Activated naive CD8-positive, alpha-beta T cell treated with anti-CD3 and anti-CD28 coated beads for 36 hours (primary cell): Measurements from ENCODE around the gene RCE1. TPM values are rescaled to one million over a fixed set of nuclear protein-coding genes. Genes with fewer than 3 reads are reported as not detected.

ENCODE experiments used
- DNase-seq: peaks from one replicate; pipeline ENCODE4 v3.0.0; 2021
- H3K27ac Mint-ChIP-seq: one replicate; pipeline ENCODE4 v1.8.0; 2022; ENCODE audit warnings: mild to moderate bottlenecking, moderate library complexity, mixed read lengths
- H3K27me3 Mint-ChIP-seq: one replicate; pipeline ENCODE4 v1.8.0; 2022; ENCODE audit warnings: mild to moderate bottlenecking, mixed read lengths
- H3K36me3 Mint-ChIP-seq: one replicate; pipeline ENCODE4 v1.8.0; 2021; ENCODE audit warnings: mild to moderate bottlenecking, mixed read lengths
- H3K4me1 Mint-ChIP-seq: one replicate; pipeline ENCODE4 v1.8.0; 2021; ENCODE audit warnings: mixed read lengths
- H3K4me3 Mint-ChIP-seq: one replicate; pipeline ENCODE4 v1.8.0; 2022; ENCODE audit warnings: mild to moderate bottlenecking, moderate library complexity, mixed read lengths
- H3K9me3 Mint-ChIP-seq: one replicate; pipeline ENCODE4 v1.8.0; 2022; ENCODE audit warnings: mixed read lengths
- total RNA-seq, 2 experiments: library from RNA; stranded (reverse); gene quantifications; one replicate each; pipeline ENCODE4 v1.2.3, GENCODE V29; 2021

Gene RCE1
- total RNA-seq, 2 experiments from 2014 or later = 26.8 to 31.1 TPM

- no peak for DNase-seq
- Mint-ChIP-seq H3K4me1 (peaks cover 9% of the 10 kb centered on the region), H3K36me3 (no peaks in the 10 kb centered on the region), H3K4me3 (no peak overlapping the region), H3K27ac (no peak overlapping the region), H3K27me3 (peaks cover 4% of the 10 kb centered on the region), H3K9me3 (no peaks in the 10 kb centered on the region)
These were observed 38.2 kb downstream of the RCE1 start for GRCh38 chr11:66881451-66881835.

DNA sequence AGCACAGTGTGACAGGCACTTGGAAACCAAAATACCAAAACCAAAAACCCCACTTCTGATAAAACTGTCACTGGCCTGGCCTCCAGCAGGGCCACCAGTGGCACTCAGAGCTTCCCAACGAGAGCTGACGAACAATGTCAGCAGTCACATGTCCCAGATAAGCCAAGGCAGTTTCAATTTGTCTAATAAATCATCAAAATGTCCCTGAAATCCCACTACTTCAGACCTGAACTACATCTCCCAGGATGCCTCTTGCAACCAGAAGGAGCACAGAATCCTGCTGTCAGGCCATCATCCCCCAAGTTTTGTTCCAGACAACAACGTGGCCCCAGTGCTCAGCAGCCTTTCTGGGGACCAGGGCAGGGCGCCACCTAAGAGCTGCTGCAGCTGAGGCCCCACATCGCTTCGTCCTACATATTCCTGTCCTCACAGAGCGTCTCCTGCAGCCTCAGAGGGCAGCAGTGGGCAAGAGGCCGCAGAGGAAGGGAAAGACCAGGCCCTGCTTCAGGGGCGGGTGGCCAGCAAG is 38.7 kb downstream of the RCE1 start:
- peaks cover 9% of the 10 kb centered on the region for H3K4me1 Mint-ChIP-seq

DNA sequence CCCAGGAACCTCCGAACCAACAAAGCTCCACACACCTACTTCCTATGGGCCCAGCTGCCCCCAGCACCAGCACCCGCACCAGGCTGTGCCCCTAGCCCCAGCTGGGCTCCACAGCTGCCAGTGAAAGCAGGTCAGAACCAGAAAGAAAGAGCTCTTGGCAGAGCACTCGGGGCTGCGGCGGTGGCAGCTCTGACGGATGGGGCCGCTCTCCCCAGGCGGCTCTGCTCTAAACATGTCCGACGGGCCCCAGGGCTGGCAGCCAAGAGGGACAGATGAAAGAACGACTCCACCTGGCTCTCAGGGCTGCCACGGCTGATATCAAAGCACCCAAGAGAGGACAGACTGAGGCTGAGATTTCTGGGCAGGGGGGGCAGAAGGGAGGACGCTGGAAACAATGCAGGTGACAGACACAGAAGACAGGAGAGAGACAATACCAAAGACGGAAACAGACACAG is 39.3 kb downstream of the RCE1 start:
- Mint-ChIP-seq H3K27ac (no peak overlapping the region), H3K4me3 (no peak overlapping the region), H3K27me3 (peaks cover 4% of the 10 kb centered on the region), H3K9me3 (no peaks in the 10 kb centered on the region), H3K4me1 (peaks cover 9% of the 10 kb centered on the region), H3K36me3 (no peaks in the 10 kb centered on the region)
- DNase-seq = no peak

More for the DNA sequence above, 38.7 kb downstream of the RCE1 start:
- Mint-ChIP-seq H3K36me3 (no peaks in the 10 kb centered on the region), H3K27ac (peak overlapping the region; percentile 11), H3K27me3 (peaks cover 4% of the 10 kb centered on the region), H3K9me3 (no peaks in the 10 kb centered on the region), H3K4me3 (no peak overlapping the region)
- DNase-seq = no peak

DNA sequence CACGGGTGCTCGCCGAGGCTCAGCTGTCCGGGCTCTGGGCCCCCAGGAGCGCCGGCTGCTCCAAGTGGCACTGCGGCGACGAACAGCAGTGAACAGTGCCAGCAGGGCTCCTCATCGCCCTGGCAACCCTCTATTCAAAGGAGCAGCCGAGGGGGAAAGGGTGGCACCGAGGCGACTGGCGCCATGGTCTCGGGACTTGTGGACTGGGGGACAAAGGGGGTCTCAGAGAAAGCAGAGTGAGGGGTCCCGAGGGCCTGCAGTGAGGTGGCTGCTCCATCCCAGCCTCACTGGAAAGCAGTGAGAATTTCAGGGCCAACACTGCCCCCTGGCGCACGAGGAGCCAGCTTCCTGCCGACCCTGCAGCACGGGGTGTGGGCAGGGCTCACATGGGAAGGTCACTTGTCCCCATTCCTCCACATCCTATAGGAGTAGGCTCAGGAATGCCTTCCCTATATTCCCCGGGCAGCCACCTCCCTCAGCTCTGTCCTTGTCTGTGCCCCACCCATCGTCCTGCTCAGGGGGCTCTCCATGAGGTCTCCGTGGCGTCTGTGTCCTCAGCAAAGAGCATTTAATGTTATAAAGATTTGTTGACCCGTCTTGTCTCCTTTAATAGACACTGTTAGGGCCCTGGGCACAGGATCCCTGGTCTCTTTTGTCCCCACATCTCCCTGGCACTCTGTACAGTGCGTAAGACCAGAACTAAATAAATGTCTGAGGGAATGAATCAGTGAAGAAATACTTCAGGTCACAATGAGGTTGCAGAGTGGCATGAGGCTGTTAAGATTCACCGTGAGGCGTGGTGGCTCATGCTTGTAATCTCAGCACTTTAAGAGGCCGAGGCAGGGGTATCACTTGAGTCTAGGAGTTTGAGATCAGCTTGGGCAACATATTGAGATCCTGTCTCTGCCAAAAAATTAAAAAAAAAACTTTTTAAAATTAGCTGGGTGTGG is 40.0 kb downstream of the RCE1 start:
- no peak overlapping the region for H3K4me3 Mint-ChIP-seq
- H3K9me3 Mint-ChIP-seq = no peaks in the 10 kb centered on the region
- no peaks in the 10 kb centered on the region for H3K36me3 Mint-ChIP-seq
- H3K27ac Mint-ChIP-seq = no peak overlapping the region
- H3K27me3 Mint-ChIP-seq = peaks cover 4% of the 10 kb centered on the region
- DNase-seq = peak; percentile 66
- peaks cover 9% of the 10 kb centered on the region for H3K4me1 Mint-ChIP-seq

DNA sequence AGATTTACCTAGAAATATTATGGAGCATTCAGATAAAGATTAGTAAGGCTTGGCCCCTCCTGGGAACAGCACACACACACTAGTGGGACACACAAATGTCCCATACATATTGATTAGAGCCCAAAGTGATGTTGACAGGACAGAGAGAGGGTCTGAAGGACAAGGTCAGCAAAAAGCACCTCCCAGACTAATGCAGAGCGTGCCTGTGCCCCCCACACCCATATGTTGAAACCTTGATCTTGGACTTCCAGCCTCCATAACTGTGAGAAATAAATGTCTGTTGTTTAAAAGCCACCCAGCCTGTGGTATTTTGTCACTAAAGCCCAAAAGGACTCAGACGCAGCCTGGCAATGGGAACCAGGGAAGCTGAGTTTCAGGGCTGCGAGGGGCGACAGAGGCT is 41.2 kb downstream of the RCE1 start:
- no peaks in the 10 kb centered on the region for H3K36me3 Mint-ChIP-seq
- H3K27ac Mint-ChIP-seq = no peak overlapping the region
- peaks cover 9% of the 10 kb centered on the region for H3K4me1 Mint-ChIP-seq
- H3K27me3 Mint-ChIP-seq = peaks cover 4% of the 10 kb centered on the region
- H3K9me3 Mint-ChIP-seq = no peaks in the 10 kb centered on the region
- no peak for DNase-seq
- no peak overlapping the region for H3K4me3 Mint-ChIP-seq

DNA sequence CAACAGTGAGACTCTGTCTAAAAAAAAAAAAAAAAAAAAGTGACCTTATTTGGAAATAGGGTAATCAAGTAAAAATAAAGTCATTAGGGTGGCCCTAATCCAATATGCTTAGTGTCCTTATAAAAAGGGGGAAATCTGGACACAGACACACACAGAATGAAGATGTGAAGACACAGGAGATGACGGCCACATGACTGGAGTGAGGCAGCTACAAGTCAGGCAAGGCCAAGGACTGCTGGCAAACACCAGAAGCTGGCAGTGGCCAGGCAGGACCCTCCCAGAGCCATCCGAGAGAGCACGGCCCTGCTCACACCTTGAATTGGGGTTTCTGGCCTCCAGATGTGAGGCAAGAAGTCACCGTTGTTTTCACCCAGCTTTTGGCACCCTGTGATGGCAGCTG is 42.2 kb downstream of the RCE1 start:
- no peak for DNase-seq
- Mint-ChIP-seq H3K27me3 (peaks cover 4% of the 10 kb centered on the region), H3K4me1 (peaks cover 7% of the 10 kb centered on the region), H3K9me3 (no peaks in the 10 kb centered on the region), H3K4me3 (no peak overlapping the region), H3K27ac (no peak overlapping the region), H3K36me3 (no peaks in the 10 kb centered on the region)

DNA sequence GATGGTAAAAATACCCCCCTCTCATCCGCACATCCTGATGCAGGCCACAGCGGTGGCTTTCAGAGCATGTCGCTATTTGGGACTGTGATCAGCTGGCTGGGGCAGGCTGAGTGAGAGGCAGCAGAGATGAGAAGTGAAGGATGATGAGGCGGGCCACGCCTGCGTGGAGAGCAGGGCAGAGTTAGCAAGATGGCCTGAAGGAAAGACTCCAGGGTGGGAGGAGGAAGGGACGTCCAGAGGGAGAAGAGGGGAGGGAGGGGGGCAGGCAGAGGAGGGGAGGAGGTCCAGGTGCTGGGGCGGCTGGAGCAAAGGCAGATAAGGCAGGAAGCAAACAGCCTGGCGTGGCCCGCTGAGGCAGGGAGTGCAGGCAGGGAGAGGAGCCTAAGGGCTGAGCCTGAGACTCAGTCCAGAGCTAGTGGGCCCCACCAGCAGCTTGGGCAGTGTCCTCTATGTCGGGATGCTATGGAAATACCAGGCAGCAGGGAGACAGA is 42.8 kb downstream of the RCE1 start:
- Mint-ChIP-seq H3K36me3 (no peaks in the 10 kb centered on the region), H3K27me3 (peaks cover 4% of the 10 kb centered on the region), H3K4me1 (peaks cover 4% of the 10 kb centered on the region), H3K4me3 (no peak overlapping the region), H3K9me3 (no peaks in the 10 kb centered on the region), H3K27ac (no peak overlapping the region)
- DNase-seq = no peak

DNA sequence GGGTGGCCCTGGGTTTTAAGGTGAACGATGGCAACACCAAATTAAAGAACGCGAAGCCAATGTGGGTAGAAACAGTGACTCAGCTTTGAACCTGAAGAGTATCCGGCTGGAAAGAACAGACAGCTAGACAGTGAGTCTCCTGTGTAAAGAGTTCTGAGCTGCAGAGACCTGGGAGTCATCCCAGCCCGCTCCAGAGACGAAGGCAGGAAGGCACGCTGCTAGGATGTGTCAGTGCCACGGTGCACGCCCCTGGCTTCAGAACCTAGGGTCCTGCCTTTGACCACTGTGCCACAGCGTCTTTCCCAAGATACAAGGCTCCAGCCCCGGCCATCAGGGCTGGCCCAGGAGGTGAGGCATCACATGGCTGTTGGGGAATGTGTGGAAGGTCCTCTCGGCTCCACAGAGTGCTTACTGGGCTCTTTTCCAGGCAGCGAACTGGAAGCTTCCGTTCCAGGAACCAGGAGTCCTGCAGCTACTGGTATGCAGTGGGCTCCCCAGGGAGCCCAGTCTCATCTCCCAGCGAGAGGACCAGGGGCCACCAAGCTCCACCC is 43.5 kb downstream of the RCE1 start:
- no peak overlapping the region for H3K4me3 Mint-ChIP-seq
- peaks cover under 1% of the 10 kb centered on the region for H3K4me1 Mint-ChIP-seq
- H3K9me3 Mint-ChIP-seq = no peaks in the 10 kb centered on the region
- H3K27ac Mint-ChIP-seq = no peak overlapping the region
- H3K36me3 Mint-ChIP-seq = no peaks in the 10 kb centered on the region
- DNase-seq = no peak
- peaks cover 4% of the 10 kb centered on the region for H3K27me3 Mint-ChIP-seq

DNA sequence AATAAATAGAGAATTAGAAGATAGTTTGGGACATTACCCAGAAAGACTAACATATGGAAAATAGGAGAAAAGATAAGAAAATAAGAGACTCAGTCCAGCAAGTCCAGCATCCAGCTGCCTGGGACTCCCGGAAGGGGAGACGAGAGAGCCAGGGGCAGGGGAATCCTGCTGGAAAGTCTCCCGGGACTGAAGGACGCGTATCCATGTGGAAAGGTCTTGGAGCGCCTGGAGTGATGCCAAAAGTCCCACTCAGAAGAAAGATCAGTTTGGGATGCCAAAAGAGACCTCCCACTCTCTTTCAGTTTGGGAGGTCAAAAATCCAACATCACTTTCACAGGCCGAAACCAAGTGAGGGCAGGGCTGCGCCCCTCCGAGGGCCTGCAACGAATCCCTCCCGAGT is 44.3 kb downstream of the RCE1 start:
- no peak for DNase-seq
- H3K9me3 Mint-ChIP-seq = peaks cover 2% of the 10 kb centered on the region
- peaks cover 4% of the 10 kb centered on the region for H3K36me3 Mint-ChIP-seq
- H3K4me3 Mint-ChIP-seq = no peak overlapping the region
- no peaks in the 10 kb centered on the region for H3K27me3 Mint-ChIP-seq
- H3K27ac Mint-ChIP-seq = no peak overlapping the region
- H3K4me1 Mint-ChIP-seq = peaks cover 7% of the 10 kb centered on the region

DNA sequence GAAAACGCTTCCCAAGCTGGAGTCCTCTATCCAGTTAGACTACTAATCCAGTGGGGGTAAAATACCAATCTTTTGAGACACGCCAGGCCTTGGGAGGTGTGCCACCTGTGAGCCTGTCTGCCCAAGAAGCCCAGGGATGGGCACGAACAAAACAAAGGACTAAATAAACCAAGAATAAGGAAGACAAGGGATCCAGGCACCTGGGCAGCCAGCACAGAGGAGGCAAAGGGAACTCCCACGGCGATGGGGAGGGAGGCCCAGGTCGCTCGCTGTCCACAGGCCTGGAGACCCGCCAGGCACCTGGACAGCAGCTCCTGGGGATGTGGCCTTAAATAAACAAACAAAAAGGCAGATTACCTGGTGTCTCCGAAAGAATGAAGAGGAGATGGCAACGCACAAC is 45.0 kb downstream of the RCE1 start:
- no peaks in the 10 kb centered on the region for H3K27me3 Mint-ChIP-seq
- H3K36me3 Mint-ChIP-seq = peaks cover 4% of the 10 kb centered on the region
- no peak for DNase-seq
- H3K9me3 Mint-ChIP-seq = peaks cover 2% of the 10 kb centered on the region
- peaks cover 7% of the 10 kb centered on the region for H3K4me1 Mint-ChIP-seq
- no peak overlapping the region for H3K27ac Mint-ChIP-seq
- H3K4me3 Mint-ChIP-seq = no peak overlapping the region

GRCh38 chr11:66889960-66890359 is 46.7 kb downstream of the RCE1 start:
- H3K27ac Mint-ChIP-seq = no peak overlapping the region
- DNase-seq = no peak
- no peak overlapping the region for H3K4me3 Mint-ChIP-seq
- H3K9me3 Mint-ChIP-seq = peaks cover 2% of the 10 kb centered on the region
- no peaks in the 10 kb centered on the region for H3K27me3 Mint-ChIP-seq
- H3K4me1 Mint-ChIP-seq = peaks cover 7% of the 10 kb centered on the region
- peaks cover 4% of the 10 kb centered on the region for H3K36me3 Mint-ChIP-seq

DNA sequence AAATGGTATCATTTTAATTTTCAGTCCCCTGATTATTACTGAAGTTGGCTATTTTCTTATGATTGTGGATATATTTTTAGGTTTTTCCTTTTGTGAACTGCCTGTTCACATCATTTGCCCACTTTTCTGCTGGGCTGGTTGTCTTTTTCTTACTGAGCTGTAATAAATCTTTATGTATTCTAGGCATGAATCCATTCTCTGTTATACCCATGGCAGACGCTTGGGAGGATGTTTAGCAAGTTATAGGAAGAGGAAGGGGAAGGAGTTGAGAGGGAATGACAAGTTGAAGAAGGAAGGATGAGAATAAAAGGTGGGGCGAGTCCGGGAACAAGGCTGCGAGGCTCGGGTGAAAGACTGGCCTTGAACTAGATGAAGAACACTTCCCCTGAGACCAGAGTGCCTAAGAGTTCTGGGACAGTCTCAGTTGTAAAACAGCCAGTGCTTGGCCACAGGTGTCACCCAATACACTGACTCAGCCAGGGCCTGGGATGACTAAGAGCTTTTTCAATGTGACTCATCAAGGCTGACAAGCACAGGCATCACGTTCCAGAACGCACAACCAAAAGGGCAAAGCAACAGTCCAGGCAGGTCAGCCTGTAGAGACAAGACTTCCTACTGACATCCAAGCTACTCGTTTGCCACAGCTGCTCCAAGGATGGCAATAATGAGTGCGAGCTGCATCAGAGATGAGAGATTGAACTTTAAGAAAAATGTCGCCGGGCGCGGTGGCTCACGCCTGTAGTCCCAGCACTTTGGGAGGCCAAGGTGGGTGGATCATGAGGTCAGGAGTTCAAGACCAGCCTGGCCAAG is 48.8 kb downstream of the RCE1 start:
- Mint-ChIP-seq H3K9me3 (peaks cover 2% of the 10 kb centered on the region), H3K27ac (no peak overlapping the region), H3K4me1 (peaks cover 7% of the 10 kb centered on the region), H3K36me3 (peaks cover 4% of the 10 kb centered on the region), H3K4me3 (no peak overlapping the region), H3K27me3 (no peaks in the 10 kb centered on the region)
- DNase-seq = peak; percentile 41

DNA sequence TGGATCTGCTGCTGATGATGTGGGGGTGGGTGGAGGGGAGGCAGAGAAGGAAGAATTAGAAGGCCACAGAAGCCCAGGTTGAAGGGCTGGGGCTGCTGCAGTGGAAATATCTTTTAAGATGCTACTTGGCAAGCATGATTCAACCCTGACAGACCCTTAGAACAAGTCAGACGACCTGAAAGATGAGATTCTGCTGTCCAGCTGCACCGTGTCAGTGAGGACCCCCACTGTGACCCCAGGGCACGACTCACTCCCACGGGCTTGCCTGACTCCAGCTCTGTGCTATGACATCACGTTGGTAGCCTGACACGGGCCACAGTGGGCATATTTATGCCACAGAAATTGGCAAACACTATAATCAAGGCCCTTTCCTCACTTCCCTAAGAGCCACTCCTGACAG is 49.7 kb downstream of the RCE1 start:
- Mint-ChIP-seq H3K4me3 (no peak overlapping the region), H3K9me3 (peaks cover 2% of the 10 kb centered on the region)
- no peak for DNase-seq

DNA sequence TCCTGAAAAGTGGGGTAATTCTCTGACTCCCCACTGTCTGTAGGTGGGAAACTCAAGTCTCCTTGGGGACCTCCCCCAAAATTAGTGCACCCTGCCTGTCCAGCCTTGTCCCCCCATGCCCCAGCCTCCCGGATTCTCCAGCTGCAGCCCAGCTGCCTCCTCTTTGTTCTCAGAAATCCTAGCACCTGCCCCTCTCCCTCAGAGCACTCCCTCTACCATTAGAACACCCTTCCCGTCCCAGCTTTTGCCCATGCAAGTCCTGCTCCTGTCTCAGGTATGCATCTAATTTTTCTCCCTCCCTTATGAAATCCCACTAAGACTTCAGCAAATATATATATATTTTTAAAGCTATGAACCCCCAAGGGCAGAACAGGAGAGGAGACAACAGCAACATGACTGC is 50.9 kb downstream of the RCE1 start:
- DNase-seq = no peak
- H3K36me3 Mint-ChIP-seq = peaks cover 4% of the 10 kb centered on the region
- no peak overlapping the region for H3K4me3 Mint-ChIP-seq
- H3K4me1 Mint-ChIP-seq = peaks cover 7% of the 10 kb centered on the region
- H3K9me3 Mint-ChIP-seq = peaks cover 2% of the 10 kb centered on the region
- H3K27ac Mint-ChIP-seq = no peak overlapping the region
- H3K27me3 Mint-ChIP-seq = no peaks in the 10 kb centered on the region

More for the DNA sequence above, 49.7 kb downstream of the RCE1 start:
- H3K36me3 Mint-ChIP-seq = peaks cover 4% of the 10 kb centered on the region
- no peaks in the 10 kb centered on the region for H3K27me3 Mint-ChIP-seq
- H3K27ac Mint-ChIP-seq = no peak overlapping the region
- H3K4me1 Mint-ChIP-seq = peaks cover 7% of the 10 kb centered on the region
